Measurements from ENCODE around the gene MYO15B. TPM values are rescaled to one million over a fixed set of nuclear protein-coding genes. Genes with fewer than 3 reads are reported as not detected.
"Not testable (repeated sequence)": the region's sequence is repeated elsewhere in the genome, so short reads cannot be mapped to it uniquely, and the experiment has no call there.

The MYO15B gene
- total RNA-seq, 1 donor: 3.9 TPM

DNA sequence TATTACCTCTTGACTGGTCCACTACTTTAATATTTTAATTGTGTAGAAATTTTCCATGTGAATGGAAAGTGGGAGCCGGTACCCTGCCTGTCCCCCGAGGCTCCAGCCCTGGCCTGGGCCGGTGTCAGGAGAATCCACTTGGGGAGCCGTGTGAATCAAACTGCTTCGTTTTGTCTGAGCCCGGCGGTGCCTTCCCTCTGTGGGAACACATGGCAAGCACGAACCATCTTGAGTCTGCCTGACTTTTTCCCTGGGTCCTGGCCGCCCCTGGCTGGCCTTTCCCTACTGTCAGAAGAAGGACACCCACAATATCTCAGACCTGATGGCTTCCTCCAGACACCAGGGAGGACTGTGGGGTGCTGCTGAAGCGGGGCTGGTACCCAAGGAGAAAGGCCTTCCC is 12.4 kb upstream of the MYO15B start:
- no peak for DNase-seq (ENCODE audit: low read depth)
- TF ChIP-seq, protein P1, sequence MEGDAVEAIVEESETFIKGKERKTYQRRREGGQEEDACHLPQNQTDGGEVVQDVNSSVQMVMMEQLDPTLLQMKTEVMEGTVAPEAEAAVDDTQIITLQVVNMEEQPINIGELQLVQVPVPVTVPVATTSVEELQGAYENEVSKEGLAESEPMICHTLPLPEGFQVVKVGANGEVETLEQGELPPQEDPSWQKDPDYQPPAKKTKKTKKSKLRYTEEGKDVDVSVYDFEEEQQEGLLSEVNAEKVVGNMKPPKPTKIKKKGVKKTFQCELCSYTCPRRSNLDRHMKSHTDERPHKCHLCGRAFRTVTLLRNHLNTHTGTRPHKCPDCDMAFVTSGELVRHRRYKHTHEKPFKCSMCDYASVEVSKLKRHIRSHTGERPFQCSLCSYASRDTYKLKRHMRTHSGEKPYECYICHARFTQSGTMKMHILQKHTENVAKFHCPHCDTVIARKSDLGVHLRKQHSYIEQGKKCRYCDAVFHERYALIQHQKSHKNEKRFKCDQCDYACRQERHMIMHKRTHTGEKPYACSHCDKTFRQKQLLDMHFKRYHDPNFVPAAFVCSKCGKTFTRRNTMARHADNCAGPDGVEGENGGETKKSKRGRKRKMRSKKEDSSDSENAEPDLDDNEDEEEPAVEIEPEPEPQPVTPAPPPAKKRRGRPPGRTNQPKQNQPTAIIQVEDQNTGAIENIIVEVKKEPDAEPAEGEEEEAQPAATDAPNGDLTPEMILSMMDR (IDR thresholded peaks at IDR 0.05; ENCODE audit: insufficient read depth, low read depth, low read length): no peak

DNA sequence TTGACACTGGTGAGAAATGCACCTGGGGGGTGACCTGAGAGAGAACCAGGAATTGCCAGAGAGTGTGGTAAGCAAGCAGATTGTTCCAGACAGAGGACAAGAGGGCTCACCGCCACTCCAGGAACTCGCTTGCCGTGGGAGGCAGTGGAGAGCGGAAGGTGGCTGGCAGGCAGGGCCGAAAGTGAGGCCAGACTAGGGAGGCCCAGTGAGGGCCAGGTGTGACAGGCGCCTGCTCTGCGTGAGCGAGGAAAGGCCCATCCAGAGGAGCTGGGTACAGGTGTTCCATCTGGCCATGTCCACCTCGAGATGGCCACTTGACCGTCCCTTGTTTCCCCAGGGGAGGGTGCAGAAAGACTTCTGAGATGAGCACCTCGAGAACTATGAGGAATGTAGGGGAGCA is 11.9 kb upstream of the MYO15B start:
- no peak overlapping the region for H3K4me3 ChIP-seq (ENCODE audit: low read depth, low read length)
- no peak for DNase-seq (ENCODE audit: low read depth)
- TF ChIP-seq, protein P1 (IDR thresholded peaks at IDR 0.05; ENCODE audit: insufficient read depth, low read depth, low read length): no peak

More for the DNA sequence above, 12.4 kb upstream of the MYO15B start:
- H3K4me3 ChIP-seq (ENCODE audit: low read depth, low read length): no peak overlapping the region

DNA sequence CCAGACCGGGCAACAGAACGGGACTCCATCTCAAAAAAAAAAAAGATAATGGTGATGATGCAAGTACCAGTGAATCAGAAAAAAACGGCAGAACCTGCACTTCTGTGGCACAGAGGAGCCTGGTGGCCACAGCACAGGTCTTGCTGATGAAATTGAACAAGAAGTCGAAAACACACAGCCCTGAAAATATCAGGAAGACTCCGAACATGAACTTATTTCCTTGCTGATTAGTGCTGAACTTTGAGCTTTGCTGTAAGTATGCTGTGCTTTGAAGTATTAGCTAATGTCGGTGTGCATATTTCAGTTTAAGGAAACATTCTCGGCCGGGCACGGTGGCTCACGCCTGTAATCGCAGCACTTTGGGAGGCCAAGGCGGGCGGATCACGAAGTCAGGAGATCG is 10.9 kb upstream of the MYO15B start:
- H3K4me3 ChIP-seq (ENCODE audit: low read depth, low read length): no peak overlapping the region
- DNase-seq (ENCODE audit: low read depth): no peak
- TF ChIP-seq, protein P1 (IDR thresholded peaks at IDR 0.05; ENCODE audit: insufficient read depth, low read depth, low read length): no peak

DNA sequence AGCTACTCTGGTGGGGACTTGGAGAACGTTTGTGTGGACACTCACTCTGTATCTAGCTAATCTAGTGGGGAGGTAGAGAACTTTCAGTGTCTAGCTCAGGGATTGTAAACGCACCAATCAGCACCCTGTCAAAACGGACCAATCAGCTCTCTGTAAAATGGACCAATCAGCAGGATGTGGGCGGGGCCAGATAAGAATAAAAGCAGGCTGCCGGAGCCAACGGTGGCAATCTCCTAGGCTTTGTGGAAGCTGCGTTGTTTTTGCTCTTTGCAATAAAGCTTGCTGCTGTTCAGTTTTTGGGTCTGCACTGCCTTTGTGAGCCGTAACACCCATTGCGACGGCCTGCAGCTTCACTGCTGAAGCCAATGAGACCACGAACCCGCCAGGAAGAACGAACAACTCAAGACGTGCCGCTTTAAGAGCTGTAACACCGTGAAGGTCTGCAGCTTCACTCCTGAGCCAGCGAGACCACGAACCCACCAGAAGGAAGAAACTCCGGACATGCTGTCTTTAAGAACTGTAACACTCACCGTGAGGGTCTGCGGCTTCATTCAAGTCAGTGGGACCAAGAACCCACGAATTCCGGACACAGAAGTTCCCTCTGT is 6.4 kb upstream of the MYO15B start:
- DNase-seq (ENCODE audit: low read depth); H3K4me3 ChIP-seq (ENCODE audit: low read depth, low read length): not testable (repeated sequence)

DNA sequence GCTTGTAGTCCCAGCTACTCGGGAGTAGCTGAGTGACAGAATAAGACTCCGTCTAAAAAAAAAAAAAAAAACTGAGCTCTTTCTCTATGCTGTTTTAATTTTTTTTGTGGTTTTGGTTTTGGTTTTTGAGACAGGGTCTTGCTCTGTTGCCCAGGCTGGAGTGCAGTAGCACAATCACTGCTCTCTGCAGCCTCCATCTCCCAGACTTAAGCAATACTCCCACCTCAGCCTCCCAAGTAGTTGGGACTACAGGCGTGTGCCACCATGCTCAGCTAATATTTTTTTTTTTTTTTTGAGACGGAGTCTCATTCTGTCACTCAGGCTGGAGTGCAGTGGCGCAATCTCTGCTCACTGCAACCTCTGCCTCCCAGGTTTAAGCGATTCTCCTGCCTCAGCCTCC is 4.4 kb upstream of the MYO15B start:
- DNase-seq (ENCODE audit: low read depth); H3K4me3 ChIP-seq (ENCODE audit: low read depth, low read length): not testable (repeated sequence)

DNA sequence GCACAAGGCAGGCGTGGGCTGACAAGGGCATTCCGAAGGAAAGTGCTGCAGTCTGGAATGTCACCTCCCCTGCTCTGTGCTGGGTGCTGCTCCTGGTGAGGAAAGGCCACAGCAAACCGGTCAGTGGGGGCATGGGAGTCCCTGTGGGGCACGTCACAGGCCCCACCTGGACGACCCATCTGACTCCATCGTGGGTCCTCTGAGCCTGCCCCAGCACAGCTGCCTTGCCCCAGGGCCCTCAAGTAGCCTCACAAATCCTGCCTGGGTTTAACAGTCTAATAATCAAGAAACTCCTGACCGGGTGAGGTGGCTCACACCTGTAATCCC is 2.8 kb upstream of the MYO15B start:
- H3K4me3 ChIP-seq (ENCODE audit: low read depth, low read length): no peak overlapping the region
- TF ChIP-seq, protein P1 (IDR thresholded peaks at IDR 0.05; ENCODE audit: insufficient read depth, low read depth, low read length): no peak
- no peak for DNase-seq (ENCODE audit: low read depth)

DNA sequence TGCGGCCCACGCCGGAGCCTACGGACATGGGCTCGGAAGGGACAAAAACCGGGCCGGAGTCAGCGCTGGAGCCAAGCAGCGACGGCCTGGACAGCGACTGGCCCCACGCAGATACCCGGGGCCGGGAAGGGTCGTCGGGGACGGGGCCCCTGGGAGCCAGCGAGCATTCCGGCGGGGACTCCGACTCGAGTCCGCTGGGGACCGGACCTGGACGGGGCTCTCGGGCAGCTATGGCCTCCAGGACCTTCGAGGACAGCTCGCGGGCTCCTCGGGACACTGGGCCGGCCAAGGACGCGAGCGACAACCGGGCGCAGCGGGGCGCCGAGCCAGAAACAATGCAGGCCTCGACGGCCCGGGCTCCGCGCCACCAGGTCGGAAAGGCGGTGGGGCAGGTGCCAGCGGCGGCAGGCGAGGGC is 1.0 kb downstream of the MYO15B start:
- peak overlapping the region; percentile 54 for H3K4me3 ChIP-seq (ENCODE audit: low read depth, low read length)
- TF ChIP-seq, protein P1 (IDR thresholded peaks at IDR 0.05; ENCODE audit: insufficient read depth, low read depth, low read length): no peak
- no peak for DNase-seq (ENCODE audit: low read depth)

Data from fibroblast of villous mesenchyme (primary cell).